ENCODE results near the gene ZIM2. TPM values are rescaled to one million over a fixed set of nuclear protein-coding genes. Genes with fewer than 3 reads are reported as not detected.
A peak's percentile ranks its signal among the peaks of the same experiment; 100 is the strongest.
"Not testable (repeated sequence)": the region's sequence is repeated elsewhere in the genome, so short reads cannot be mapped to it uniquely, and the experiment has no call there.

The ZIM2 gene
- polyA plus RNA-seq, 3 donors from 2014 or later: not detected

- Mint-ChIP-seq H3K36me3 (no peaks in the 10 kb centered on the region), H3K9me3 (peaks cover 8 to 39% (median 30%) of the 10 kb centered on the region in 6 donors), H3K27me3 (ENCODE audit: low read depth in 3 of 3) (peaks cover 0 to 2% (median 0%) of the 10 kb centered on the region in 3 donors), H3K4me3 (no peak overlapping the region), H3K4me1 (no peaks in the 10 kb centered on the region), H3K27ac (no peak overlapping the region)
- DNase-seq: no peak
Measured at GRCh38 chr19:56862741-56863140, 22.2 kb upstream of the ZIM2 start.

GRCh38 chr19:56860409-56860808 is 19.9 kb upstream of the ZIM2 start:
- H3K9me3 Mint-ChIP-seq: peaks cover 7 to 38% (median 33%) of the 10 kb centered on the region in 6 donors
- not testable (repeated sequence) for H3K4me1 Mint-ChIP-seq; H3K36me3 Mint-ChIP-seq; H3K4me3 Mint-ChIP-seq; H3K27me3 Mint-ChIP-seq (ENCODE audit: low read depth in 3 of 3); H3K27ac Mint-ChIP-seq; DNase-seq

GRCh38 chr19:56858026-56858425 is 17.5 kb upstream of the ZIM2 start:
- Mint-ChIP-seq H3K4me1 (no peaks in the 10 kb centered on the region), H3K27me3 (ENCODE audit: low read depth in 3 of 3) (peaks cover 0 to 2% (median 1%) of the 10 kb centered on the region in 3 donors)

GRCh38 chr19:56856822-56857221 is 16.3 kb upstream of the ZIM2 start:
- peaks cover 0 to 5% (median 0%) of the 10 kb centered on the region in 3 donors for H3K36me3 Mint-ChIP-seq
- H3K4me1 Mint-ChIP-seq: no peaks in the 10 kb centered on the region
- peaks cover 16 to 42% (median 33%) of the 10 kb centered on the region in 6 donors for H3K9me3 Mint-ChIP-seq

More at GRCh38 chr19:56858026-56858425, 17.5 kb upstream of the ZIM2 start:
- no peak overlapping the region for H3K4me3 Mint-ChIP-seq
- peaks cover 8 to 35% (median 29%) of the 10 kb centered on the region in 6 donors for H3K9me3 Mint-ChIP-seq
- H3K36me3 Mint-ChIP-seq: peaks cover 0 to 5% (median 0%) of the 10 kb centered on the region in 3 donors
- H3K27ac Mint-ChIP-seq: no peak overlapping the region
- DNase-seq: no peak

GRCh38 chr19:56852361-56852760 is 11.8 kb upstream of the ZIM2 start:
- H3K27me3 Mint-ChIP-seq (ENCODE audit: low read depth in 3 of 3); H3K27ac Mint-ChIP-seq; H3K4me3 Mint-ChIP-seq; H3K4me1 Mint-ChIP-seq; H3K36me3 Mint-ChIP-seq; DNase-seq: not testable (repeated sequence)
- H3K9me3 Mint-ChIP-seq: peaks cover 21 to 54% (median 37%) of the 10 kb centered on the region in 6 donors

More at GRCh38 chr19:56856822-56857221, 16.3 kb upstream of the ZIM2 start:
- no peak for DNase-seq
- H3K27me3 Mint-ChIP-seq (ENCODE audit: low read depth in 3 of 3): peaks cover 0 to 2% (median 1%) of the 10 kb centered on the region in 3 donors
- H3K4me3 Mint-ChIP-seq: no peak overlapping the region
- no peak overlapping the region for H3K27ac Mint-ChIP-seq

GRCh38 chr19:56848166-56848565 is 7.6 kb upstream of the ZIM2 start:
- Mint-ChIP-seq H3K9me3 (peaks cover 17 to 38% (median 19%) of the 10 kb centered on the region in 6 donors), H3K4me3 (no peak overlapping the region), H3K4me1 (no peaks in the 10 kb centered on the region), H3K27me3 (ENCODE audit: low read depth in 3 of 3) (peaks cover 0 to 3% (median 2%) of the 10 kb centered on the region in 3 donors), H3K27ac (no peak overlapping the region), H3K36me3 (no peaks in the 10 kb centered on the region)
- DNase-seq: no peak

GRCh38 chr19:56842412-56842811 is 1.9 kb upstream of the ZIM2 start:
- Mint-ChIP-seq H3K27me3 (ENCODE audit: low read depth in 3 of 3) (peaks cover 5 to 11% (median 10%) of the 10 kb centered on the region in 3 donors), H3K27ac (no peak overlapping the region), H3K36me3 (peaks cover 0 to under 1% (median 0%) of the 10 kb centered on the region in 3 donors), H3K9me3 (peaks cover 3 to 35% (median 28%) of the 10 kb centered on the region in 6 donors), H3K4me1 (peaks cover 6% of the 10 kb centered on the region in 2 donors), H3K4me3 (no peak overlapping the region)
- no peak for DNase-seq

GRCh38 chr19:56841193-56841543 is 642 bp upstream of the ZIM2 start:
- DNase-seq: no peak
- Mint-ChIP-seq H3K4me1 (peaks cover 6 to 9% of the 10 kb centered on the region in 2 donors), H3K27ac (no peak overlapping the region), H3K9me3 (peaks cover 3 to 41% (median 30%) of the 10 kb centered on the region in 6 donors), H3K4me3 (peak overlapping the region in 1 of 5 donors; percentile 20), H3K36me3 (peaks cover 0 to 4% (median 0%) of the 10 kb centered on the region in 3 donors), H3K27me3 (ENCODE audit: low read depth in 3 of 3) (peaks cover 7 to 17% (median 14%) of the 10 kb centered on the region in 3 donors)

GRCh38 chr19:56839652-56840450 is 675 bp downstream of the ZIM2 start:
- H3K27me3 Mint-ChIP-seq (ENCODE audit: low read depth in 3 of 3): peaks cover 7 to 18% (median 12%) of the 10 kb centered on the region in 3 donors
- H3K4me3 Mint-ChIP-seq: peak overlapping the region in 2 of 5 donors; percentile 13 to 18
- no peak overlapping the region for H3K27ac Mint-ChIP-seq
- peaks cover 6 to 9% of the 10 kb centered on the region in 2 donors for H3K4me1 Mint-ChIP-seq
- DNase-seq: no peak
- H3K36me3 Mint-ChIP-seq: peaks cover 0 to 13% (median 6%) of the 10 kb centered on the region in 3 donors
- peaks cover 6 to 47% (median 41%) of the 10 kb centered on the region in 6 donors for H3K9me3 Mint-ChIP-seq

- Mint-ChIP-seq H3K4me1 (peaks cover 6 to 9% of the 10 kb centered on the region in 2 donors), H3K9me3 (peaks cover 11 to 52% (median 42%) of the 10 kb centered on the region in 6 donors), H3K27ac (no peak overlapping the region), H3K27me3 (ENCODE audit: low read depth in 3 of 3) (peaks cover 7 to 18% (median 12%) of the 10 kb centered on the region in 3 donors), H3K36me3 (peaks cover 0 to 13% (median 6%) of the 10 kb centered on the region in 3 donors), H3K4me3 (peak overlapping the region in 3 of 5 donors; percentile 13 to 28 (median 18))
- peak in 1 of 3 donors; percentile 4 for DNase-seq
Measured at GRCh38 chr19:56838909-56839651, 1.4 kb downstream of the ZIM2 start.

- Mint-ChIP-seq H3K9me3 (peaks cover 15 to 60% (median 46%) of the 10 kb centered on the region in 6 donors), H3K27ac (no peak overlapping the region), H3K27me3 (ENCODE audit: low read depth in 3 of 3) (peaks cover 7 to 18% (median 12%) of the 10 kb centered on the region in 3 donors), H3K36me3 (peaks cover 0 to 13% (median 6%) of the 10 kb centered on the region in 3 donors), H3K4me3 (peak overlapping the region in 1 of 5 donors; percentile 28), H3K4me1 (peaks cover 6 to 9% of the 10 kb centered on the region in 2 donors)
- DNase-seq: peak in 1 of 3 donors; percentile 4
Measured at GRCh38 chr19:56838024-56838908, 2.3 kb downstream of the ZIM2 start.

- DNase-seq: no peak
- Mint-ChIP-seq H3K4me1 (peaks cover 6 to 9% of the 10 kb centered on the region in 2 donors), H3K36me3 (peaks cover 0 to 13% (median 6%) of the 10 kb centered on the region in 3 donors), H3K27ac (no peak overlapping the region), H3K4me3 (peak overlapping the region in 1 of 5 donors; percentile 50), H3K9me3 (peaks cover 21 to 64% (median 47%) of the 10 kb centered on the region in 6 donors), H3K27me3 (ENCODE audit: low read depth in 3 of 3) (peaks cover 7 to 18% (median 12%) of the 10 kb centered on the region in 3 donors)
Measured at GRCh38 chr19:56837492-56838023, 3.0 kb downstream of the ZIM2 start.
